GM20431 (cell line): ENCODE measurements around the gene GOLGA6L10.
"Not testable (repeated sequence)": the region's sequence is repeated elsewhere in the genome, so short reads cannot be mapped to it uniquely, and the experiment has no call there.

Experiments used
- in situ Hi-C: fragments of 300-500 bp; cut with MseI, MboI; formaldehyde crosslinking; loops from one replicate; pipeline ENCODE4 v1.15.0; 2020; ENCODE audit warnings: low sequenced_read_pairs; ENCODE audit not compliant: unreplicated experiment

GOLGA6L10 gene

DNA sequence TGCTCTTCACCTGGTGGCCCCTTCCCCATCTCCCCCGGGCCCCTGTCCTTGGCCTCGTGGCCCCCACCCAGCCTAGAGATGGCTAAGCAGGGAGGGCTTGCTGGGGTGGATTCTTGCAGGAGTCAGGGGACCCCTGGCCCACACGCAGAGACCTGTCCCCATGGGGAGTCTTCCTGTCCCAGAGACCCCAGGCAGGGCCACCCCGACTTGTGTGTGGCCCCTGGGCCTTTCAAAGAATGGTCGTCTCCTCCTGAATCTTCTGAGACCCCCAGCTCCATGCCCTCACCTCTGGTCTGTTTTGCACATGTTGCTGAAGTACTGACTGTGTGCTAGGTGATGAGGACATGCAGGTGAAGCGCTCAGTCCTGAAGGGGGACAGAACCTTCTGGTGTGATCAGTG lies 28.4 kb downstream of the GOLGA6L10 start:
- in situ Hi-C loops: not testable (repeated sequence)

DNA sequence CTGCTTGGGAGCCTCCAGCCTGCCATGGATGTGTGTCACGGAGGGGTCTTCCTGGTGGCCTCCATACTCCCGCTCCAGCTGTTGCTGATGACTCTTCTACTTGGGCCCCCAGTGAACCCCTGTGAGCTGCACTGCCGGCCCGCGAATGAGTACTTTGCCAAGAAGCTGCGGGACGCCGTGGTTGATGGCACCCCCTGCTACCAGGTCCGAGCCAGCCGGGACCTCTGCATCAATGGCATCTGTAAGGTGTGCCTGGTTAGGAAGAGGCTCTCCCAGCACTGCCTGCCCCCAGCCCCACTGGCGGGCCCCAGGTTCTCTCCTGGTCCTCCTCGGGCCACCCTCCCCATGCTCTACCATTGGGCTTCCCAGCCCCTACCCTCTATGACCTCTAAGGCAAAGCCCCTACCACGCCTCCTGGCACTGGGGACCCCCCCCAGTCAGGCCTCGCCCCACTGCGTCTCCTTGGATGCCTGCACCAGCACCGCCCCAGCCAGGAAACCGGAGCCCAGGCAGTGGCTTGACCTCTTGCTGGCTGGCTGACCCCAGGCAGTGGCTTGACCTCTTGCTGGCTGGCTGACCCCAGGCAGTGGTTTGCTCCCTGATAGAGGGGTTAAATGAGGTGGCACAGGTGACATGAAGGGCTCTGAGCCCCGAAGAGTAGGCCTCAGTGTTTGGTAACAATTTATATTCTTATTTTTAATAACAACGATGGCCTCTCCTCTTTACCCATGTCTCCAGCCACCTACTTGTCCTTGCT lies 29.6 kb downstream of the GOLGA6L10 start:
- in situ Hi-C loops: not testable (repeated sequence)

DNA sequence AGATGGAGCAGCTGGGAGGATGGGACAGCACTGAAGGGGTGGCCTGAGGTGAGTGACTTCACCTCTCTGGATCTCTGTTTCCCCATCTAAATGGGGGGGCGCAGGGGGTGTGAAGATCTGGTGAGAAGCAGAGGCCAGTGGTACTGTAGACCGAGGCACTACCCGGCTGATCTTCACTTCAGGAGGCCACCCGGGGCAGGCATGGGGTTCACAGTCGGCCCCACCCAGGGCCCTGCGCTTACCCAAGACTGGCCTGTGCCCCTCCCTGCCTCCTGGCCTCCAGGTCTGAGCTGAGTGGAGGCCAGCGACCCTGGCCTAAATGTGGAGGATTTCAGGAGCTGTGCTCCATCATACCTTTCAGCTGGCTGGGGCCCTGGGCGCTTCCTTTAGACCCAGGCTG lies 31.0 kb downstream of the GOLGA6L10 start:
- in situ Hi-C loops: not testable (repeated sequence)

DNA sequence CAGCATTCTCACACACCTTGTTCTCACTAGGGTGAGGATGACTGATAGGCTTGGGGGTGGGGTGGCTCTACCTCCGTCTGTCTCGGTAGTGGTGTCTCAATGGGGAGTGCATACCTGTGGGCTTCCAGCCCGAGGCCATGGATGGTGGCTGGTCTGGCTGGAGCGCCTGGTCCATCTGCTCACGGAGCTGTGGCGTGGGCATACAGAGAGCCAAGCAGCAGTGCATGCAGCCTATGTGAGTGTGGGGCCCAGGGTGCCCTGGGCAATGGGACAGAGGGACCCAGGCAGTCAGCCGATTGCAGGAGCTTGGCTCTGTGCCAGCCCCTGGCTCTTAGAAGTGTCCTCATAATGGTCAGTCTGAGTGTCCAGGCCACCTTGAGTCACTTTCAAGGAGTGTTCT lies 31.8 kb downstream of the GOLGA6L10 start:
- in situ Hi-C loops: not testable (repeated sequence)

DNA sequence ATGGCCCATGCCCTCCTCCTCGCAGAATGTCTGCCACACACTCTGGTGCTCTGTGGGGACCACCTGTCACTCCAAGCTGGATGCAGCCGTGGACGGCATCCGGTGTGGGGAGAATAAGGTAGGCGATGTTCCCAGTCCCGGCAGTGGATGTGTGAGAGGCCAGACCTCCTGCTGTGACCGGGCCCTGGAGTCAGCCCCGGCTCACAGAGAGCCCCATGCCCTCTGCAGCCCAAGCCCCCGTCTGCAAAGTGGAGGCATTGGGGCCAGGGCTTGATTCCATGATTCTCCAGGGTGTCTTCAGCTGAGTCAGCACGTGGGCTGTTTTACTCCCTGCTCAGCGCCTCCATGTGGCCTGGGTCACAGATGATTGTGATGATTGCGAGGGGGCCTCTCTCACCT lies 32.2 kb downstream of the GOLGA6L10 start:
- in situ Hi-C loops: no loop called here

DNA sequence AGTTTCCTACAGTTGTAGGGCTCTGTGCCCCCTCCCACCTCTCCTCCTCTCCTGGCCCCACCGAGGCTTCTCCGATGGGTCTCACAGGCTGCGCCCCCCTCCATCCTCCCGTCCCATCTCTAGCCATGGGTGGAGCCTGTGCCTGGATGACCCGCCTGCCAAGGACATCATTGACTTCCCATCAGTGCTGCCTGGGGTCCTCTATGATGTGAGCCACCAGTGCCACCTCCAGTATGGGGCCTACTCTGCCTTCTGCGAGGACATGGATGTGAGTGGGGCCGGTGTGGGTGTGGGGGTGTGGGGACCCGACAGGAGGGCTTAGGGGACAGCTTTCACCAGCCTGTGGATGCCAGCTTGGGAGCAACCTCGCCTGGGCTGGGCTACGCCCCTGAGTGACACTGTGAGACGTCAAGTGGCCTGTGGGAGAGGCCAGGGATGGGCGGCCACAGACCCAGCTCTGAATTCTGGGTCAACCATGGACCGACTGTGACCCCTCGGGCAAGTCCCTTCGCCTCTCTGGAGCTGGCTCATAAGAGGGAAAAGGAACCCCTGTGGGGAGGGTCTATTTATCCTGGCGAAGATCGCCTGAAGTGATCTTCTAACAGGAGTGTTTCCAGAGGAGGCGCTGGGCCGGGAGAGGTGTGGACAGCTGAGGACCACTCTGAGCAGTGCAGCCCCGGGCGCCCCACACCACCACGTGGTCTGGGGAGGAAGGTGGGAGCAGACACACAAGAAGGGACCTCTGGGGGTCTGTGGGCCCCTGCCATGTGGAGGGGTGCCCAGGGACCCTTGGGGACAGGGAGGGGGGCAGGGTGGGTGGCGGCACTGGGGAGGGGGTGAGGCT lies 32.8 kb downstream of the GOLGA6L10 start:
- in situ Hi-C loops: not testable (repeated sequence)

DNA sequence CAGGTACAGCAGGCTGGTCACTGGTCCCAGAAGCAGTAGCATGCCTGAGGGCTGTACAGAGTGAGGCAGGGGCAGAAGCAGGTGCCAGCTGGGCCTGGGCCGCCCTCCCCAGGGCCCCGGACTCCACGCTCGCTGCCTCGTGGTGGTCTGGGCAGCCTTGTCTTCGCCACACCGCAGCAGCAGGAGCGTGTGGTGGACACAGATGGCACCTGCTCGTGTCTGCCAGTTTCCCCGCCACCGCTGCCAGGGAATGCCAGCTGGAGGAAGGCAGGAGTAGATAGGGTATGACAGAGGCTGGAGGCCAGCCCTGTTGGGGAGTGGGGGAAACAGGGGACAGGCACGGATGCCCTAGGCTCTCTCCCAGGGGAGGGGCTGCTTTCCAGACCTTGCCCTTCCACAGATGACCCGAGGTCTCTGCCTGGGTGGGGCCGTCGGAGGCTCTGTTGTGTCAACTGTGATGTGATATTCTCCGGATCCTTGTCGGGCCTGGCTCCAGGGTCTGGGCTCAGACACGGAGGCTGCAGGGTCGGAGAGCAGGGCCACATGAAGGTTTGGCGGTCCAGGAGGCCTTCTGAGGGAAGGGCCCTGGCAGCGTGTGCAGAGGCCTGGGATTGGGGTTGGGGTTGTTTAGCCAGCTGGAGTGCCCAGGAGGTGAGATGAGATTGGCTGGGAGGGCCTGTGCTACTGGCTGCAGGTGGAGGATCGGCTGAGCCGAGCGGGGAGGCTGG lies 33.6 kb downstream of the GOLGA6L10 start:
- in situ Hi-C loops: no loop called here

DNA sequence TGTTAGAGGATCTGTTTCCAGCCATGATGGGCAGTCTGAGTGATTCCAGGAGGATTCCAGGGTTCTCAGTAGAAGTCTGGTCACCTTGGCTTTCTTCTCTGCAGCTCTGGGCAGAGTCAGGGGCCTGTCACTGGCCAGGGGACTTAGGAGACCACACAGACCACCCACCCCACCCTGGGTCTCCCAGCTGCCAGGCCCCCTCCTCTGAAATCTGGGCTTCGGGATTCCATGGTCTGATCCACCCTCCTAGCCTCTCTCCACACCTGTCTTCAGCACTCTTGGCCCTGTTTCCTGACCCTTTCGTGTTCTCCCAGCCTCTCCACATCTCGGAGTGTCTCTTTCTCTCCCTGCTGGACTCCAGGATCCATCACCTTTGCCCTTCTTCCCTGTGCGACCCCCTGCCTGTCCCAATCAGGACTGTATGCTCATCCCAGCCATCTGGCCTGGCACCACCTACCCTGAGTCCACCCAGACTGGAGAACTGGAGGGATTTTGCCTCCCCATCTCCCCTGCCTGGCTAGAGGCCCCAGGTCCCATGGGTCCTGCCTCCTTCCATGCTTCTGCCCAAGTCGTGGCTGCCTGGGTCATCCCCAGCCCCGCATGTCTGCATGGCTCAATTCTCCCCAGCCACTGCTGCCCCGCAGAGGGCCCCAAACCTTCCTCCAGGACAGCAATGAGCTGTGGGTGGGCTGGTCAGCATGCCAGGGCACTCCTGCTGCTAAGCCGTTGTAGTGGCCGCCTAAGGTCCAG lies 34.3 kb downstream of the GOLGA6L10 start:
- in situ Hi-C loops: no loop called here

DNA sequence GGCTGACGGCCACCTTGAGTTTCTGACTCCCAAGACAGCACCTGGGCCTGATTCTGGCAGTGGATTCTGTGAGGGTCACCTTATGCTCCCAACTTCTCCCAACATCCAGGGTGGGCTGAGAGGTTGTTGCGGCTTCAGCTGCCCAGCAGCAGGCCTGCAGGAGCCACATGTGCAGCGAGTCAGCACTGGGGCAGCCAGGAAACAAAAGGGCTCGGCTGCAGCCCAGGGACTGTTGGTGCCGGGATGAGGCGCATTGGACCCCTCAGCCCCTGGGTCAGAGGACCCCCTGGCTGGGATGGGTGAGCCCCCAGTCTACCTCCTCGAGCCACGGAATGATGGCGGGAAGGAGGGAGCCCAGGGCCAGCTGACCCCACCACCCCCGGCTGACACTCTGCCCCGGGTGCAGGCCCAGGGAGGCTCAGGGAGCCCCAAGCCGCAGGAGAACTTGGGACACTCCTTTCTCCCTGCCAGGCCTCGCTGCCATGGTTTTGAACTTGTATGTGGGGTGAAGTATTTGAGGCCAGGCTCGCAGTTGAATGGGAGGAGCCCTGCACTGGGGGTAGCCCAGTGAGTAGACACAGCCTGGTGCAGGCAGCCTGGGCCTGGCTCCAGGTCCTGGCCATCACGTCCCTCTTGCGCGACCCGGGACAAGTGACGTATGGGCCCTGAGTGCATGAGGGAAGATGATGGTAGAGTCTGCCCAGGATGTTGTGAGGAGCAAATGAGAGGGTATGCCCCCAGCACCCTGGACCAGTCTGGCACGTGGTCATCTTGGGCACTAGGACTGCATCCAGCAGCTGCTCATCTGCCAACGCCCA lies 35.1 kb downstream of the GOLGA6L10 start:
- in situ Hi-C loops: not testable (repeated sequence)

DNA sequence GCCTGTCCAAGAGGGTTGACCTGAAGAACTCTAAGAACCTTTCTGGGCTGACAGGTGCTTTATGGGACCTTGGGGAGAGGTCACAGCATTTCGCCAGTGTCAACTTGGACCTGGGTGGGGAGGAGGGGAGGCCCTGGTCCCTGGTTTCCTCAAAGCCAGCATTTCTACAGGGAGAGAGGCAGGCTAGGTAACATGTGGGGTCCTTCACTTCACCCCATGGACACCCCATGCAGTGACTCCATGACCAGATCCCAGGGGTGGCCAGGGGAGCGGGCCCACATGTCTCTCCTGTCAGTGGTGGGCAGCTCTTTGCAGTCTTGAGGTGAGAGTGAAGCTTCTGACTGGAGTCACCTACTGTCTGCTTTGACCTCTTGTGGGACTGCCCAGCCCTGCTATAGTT lies 35.8 kb downstream of the GOLGA6L10 start:
- in situ Hi-C loops: no loop called here

DNA sequence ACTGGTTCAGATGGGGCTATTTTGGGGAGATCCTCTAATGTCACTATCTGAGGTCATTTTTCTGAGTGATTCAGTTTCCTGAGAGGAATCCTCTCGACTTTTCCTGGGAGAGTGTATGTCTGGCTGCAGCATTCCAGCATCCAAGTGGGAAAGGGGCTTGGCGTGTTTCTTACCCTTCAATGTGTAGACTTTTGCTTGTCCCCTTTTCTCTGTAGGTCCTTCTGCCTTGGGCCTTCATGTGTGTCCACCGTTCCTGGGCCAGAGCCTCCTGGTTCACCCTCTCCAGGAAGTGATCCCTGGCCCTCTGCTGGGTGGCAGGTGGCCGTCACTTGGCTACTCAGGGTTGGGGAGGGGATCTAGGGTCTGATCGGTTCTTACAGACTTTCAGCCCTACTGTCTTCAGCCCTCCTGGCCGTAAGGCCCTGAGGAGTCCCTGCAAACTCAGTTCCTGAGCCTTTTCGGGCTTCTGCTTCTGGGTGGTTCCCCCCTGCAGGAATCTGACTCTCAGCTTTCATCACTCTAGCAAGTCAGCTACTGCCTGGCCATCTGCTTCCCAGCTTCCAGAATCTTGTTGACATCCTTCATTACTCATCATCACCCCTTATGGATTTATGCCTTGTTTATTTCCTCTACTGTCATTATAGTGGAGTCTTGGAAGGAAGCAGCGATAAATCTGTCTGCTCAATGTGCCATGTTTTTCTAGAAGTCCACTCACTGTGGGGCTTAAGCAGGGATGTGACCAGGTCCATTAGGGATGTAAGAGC lies 36.5 kb downstream of the GOLGA6L10 start:
- in situ Hi-C loops: no loop called here

DNA sequence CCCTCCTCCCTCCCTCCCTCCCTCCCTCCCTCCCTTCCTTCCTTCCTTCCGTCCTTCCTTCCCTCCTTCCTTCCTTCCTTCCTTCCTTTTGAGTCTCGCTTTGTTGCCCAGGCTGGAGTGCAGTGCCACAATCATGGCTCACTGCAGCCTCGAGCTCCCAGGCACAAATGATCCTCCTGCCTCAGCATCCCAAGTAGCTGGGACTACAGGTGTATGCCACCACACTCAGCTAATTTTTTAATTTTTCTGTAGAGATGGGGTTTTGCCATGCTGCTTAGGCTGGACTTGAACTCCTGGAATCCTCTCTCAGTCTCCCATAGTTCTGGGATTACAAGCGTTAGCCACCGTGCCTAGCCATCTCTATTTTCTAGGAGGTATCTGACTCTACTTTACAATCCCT lies 38.0 kb downstream of the GOLGA6L10 start:
- in situ Hi-C loops: not testable (repeated sequence)

DNA sequence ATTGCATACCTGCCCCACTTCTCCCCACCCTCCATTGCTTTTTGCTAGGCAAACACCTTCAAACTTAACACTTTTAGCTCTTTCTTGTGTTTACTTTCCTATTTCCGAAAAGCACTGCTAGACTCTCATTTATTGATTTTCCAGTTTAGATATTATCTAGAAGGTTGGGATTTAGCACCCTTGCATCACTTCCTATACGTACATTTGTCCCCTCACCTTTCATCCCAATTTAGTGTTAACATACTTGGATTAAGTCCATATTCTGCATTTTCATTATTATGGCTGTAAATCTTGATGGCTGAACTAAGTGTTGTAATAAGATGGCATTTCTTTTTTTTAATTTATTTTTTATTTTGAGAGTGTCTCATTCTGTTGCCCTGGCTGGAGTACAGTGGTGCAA lies 39.5 kb downstream of the GOLGA6L10 start:
- in situ Hi-C loops: no loop called here

DNA sequence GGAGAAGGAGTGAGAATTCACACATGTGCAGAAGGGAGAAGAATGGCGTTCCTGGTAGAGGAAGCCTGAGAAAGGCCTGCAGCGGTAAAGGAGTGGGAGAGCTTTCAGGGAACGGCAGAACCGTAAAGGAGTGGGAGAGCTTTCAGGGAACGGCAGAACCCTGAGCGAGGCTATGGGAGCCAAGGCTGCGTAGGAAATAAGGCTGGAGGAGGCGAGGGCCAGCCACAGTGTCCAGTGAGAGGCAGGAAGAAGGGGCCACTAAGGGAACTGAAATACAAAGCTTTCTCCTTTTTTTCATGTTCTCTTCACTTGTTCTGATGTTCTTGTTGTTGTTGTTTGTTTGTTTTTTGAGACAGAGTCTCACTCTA lies 41.6 kb downstream of the GOLGA6L10 start:
- in situ Hi-C loops: no loop called here

DNA sequence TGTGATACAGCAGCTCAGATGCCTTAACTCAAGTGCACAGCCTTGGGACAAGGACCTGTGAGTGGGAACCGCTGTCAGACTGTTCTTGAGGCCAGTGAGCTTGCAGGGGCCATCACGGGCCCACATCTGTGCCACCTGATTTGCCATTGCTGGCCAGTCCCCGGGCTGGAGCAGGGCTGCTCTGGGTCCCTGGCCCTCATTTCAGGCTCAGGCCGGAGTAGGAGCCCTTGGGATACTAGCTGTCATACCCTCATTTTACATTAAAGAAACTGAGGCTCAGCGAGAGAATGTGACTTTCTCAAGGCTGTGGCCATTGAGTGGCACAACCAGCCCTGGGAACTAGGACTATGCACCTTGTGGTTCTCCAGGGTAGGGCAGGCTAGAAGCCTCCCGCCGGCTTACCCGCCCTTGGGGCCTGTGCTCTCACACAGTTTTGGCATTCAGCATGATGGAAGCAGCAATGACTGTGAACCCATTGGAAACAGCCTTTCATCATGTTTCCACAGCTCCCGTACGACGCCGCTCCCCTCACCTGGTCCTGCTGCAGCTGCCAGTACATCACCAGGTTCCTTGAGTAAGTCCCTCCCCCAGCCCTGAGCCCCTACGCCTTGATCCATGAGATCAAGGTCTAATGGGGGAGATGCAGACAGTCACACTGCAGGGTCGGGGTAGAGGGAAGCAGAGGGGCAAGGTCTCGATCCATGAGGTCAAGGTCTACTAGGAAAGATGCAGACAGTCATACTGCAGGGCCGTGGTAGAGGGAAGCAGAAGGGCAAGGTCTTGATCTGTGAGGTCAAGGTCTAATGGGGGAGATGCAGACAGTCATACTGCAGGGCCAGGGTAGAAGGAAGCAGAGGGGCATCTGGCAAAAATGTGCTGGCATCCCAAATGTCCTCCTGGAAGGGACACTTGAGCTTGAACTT lies 42.2 kb downstream of the GOLGA6L10 start:
- in situ Hi-C loops: no loop called here

DNA sequence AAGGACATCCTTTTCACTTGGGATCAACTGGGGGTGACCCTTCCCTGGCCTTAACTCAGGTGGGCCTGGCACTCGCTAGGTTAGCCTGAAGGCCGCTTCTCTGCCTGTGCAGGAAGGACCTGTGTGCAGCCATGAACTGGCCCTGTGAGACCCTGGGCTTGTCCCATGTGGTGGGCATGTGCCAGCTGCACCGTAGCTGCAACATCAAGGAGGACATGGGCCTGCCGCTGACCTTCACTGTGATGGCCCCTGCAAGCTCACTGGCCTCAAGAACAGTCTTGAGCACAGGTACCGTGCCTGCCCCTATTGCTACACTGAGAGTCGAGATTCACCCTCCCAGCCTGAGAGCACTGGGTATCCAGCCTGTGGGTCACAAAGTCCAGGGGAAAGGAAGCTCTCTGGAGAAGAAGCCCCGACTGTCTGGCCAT lies 43.6 kb downstream of the GOLGA6L10 start:
- in situ Hi-C loops: no loop called here

DNA sequence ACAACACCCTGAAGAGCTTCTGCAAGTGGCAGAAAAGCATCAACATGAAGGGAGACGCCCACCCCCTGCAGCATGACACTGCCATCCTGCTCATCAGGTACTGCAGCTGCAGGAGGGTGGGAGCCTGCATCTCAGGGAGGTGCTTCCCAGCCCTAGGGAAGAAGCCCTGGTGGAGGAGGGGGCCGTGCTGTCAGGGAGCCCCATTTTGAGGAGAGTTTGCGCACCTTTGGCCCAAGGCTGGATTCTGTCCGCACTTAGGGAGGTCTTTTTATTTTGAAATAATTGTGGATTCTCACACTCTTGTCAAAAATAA lies 44.5 kb downstream of the GOLGA6L10 start:
- in situ Hi-C loops: no loop called here
